Stimulated activated CD4-positive, alpha-beta T cell treated with anti-CD3 and anti-CD28 coated beads, Interleukin-2, amount 100 ng/mL, for 48 hours (primary cell): ENCODE measurements around the gene CLRN2.

Experiments used
- DNase-seq, 2 donors: peaks; one replicate each; pipeline ENCODE4 v3.0.0-alpha.2; 2020

Gene CLRN2

GRCh38 chr4:17514865-17515264 is at the start of gene CLRN2:
Gene CLRN2 (plus strand): TSS chr4:17515165. CDS start chr4:17515267, 102 bp downstream.
- DNase-seq: no peak

GRCh38 chr4:17468619-17469221 is 46.2 kb upstream of the CLRN2 start:
- DNase-seq: no peak

- DNase-seq: no peak
Observed at GRCh38 chr4:17469931-17470674, 44.9 kb upstream of the CLRN2 start.

- DNase-seq: no peak
Observed at GRCh38 chr4:17475481-17475880, 39.5 kb upstream of the CLRN2 start.

GRCh38 chr4:17476853-17477252 is 38.1 kb upstream of the CLRN2 start:
- DNase-seq: no peak

- DNase-seq: no peak
Observed at GRCh38 chr4:17477774-17478472, 37.0 kb upstream of the CLRN2 start.

- no peak for DNase-seq
Observed at GRCh38 chr4:17480210-17480927, 34.6 kb upstream of the CLRN2 start.

- DNase-seq: no peak
Observed at GRCh38 chr4:17480955-17481354, 34.0 kb upstream of the CLRN2 start.

GRCh38 chr4:17482716-17483115 is 32.2 kb upstream of the CLRN2 start:
- DNase-seq: no peak

GRCh38 chr4:17489123-17489522 is 25.8 kb upstream of the CLRN2 start:
- no peak for DNase-seq

GRCh38 chr4:17489721-17490120 is 25.2 kb upstream of the CLRN2 start:
- no peak for DNase-seq

GRCh38 chr4:17490575-17491059 is 24.3 kb upstream of the CLRN2 start:
- no peak for DNase-seq

- DNase-seq: no peak
Observed at GRCh38 chr4:17491196-17491595, 23.8 kb upstream of the CLRN2 start.

GRCh38 chr4:17492058-17492741 is 22.8 kb upstream of the CLRN2 start:
- DNase-seq: no peak

GRCh38 chr4:17492876-17493275 is 22.1 kb upstream of the CLRN2 start:
- no peak for DNase-seq

- no peak for DNase-seq
Observed at GRCh38 chr4:17493619-17494018, 21.3 kb upstream of the CLRN2 start.

GRCh38 chr4:17494258-17495190 is 20.4 kb upstream of the CLRN2 start:
- DNase-seq: no peak

GRCh38 chr4:17497890-17498523 is 17.0 kb upstream of the CLRN2 start:
- no peak for DNase-seq

- no peak for DNase-seq
Observed at GRCh38 chr4:17500574-17500973, 14.4 kb upstream of the CLRN2 start.

GRCh38 chr4:17502756-17503155 is 12.2 kb upstream of the CLRN2 start:
- DNase-seq: no peak

- no peak for DNase-seq
Observed at GRCh38 chr4:17504081-17504480, 10.9 kb upstream of the CLRN2 start.
